Mucosa of descending colon (tissue), 3 donors: ENCODE results near the gene KLHL35. TPM values are rescaled to one million over a fixed set of nuclear protein-coding genes. Genes with fewer than 3 reads are reported as not detected.

Experiments
- ATAC-seq: fragments of 200-7000 bp; cut with Tn5 transposase; one replicate; pipeline ENCODE4 v1.9.1; 2020; ENCODE audit warnings: mild to moderate bottlenecking, moderate library complexity
- DNase-seq, 3 donors: peaks; one replicate each; pipeline ENCODE4 v3.0.0-alpha.2; 2020
- H3K36me3 ChIP-seq: fragments of 200-600 bp; one replicate; pipeline ENCODE4 v1.8.0; 2021; ENCODE audit warnings: low read depth, mild to moderate bottlenecking
- H3K4me1 ChIP-seq: fragments of 200-600 bp; one replicate; pipeline ENCODE4 v1.8.0; 2021; ENCODE audit warnings: low read depth, mild to moderate bottlenecking
- H3K4me3 ChIP-seq: fragments of 200-600 bp; one replicate; pipeline ENCODE4 v1.8.0; 2021; ENCODE audit warnings: mild to moderate bottlenecking
- H3K9me3 ChIP-seq: fragments of 200-600 bp; one replicate; pipeline ENCODE4 v1.8.0; 2021; ENCODE audit warnings: mild to moderate bottlenecking
- intact Hi-C, 2 donors: fragments of 100-400 bp; cut with DNase I in 1 of 2; cut with micrococcal nuclease in 1 of 2; formaldehyde crosslinking; loops; one replicate each; pipeline versions ENCODE4 v1.11.0 to v1.11.1; 2022; cut with DNase I, micrococcal nuclease
- total RNA-seq, 3 donors: library from RNA; stranded (reverse); fragmentation: NEBNext Ultra II Directional in 2 of 3; extraction: Animal tissue kit (Norgen Biotek cat#: 25700) in 2 of 3; gene quantifications; one replicate each; pipeline versions ENCODE4 v1.2.1 to v1.2.4, GENCODE V29; 2021 to 2023
- TF ChIP-seq, protein P1 (sequence below): fragments of 200-600 bp; IDR thresholded peaks from one replicate; pipeline ENCODE4 v1.8.0; 2022; ENCODE audit warnings: antibody characterized with exemption, mild to moderate bottlenecking
- donor health status: DM: no; HTN: no; CAD: no; lungs with moderate emphysema.
- donor health status: DM: no; HTN: no; CAD: no.
- donor health status: DM: no; HTN: yes; CAD: no.

The KLHL35 gene
- total RNA-seq, 3 donors from 2014 or later, result 0.25 to 1.7 (median 0.49) TPM

DNA sequence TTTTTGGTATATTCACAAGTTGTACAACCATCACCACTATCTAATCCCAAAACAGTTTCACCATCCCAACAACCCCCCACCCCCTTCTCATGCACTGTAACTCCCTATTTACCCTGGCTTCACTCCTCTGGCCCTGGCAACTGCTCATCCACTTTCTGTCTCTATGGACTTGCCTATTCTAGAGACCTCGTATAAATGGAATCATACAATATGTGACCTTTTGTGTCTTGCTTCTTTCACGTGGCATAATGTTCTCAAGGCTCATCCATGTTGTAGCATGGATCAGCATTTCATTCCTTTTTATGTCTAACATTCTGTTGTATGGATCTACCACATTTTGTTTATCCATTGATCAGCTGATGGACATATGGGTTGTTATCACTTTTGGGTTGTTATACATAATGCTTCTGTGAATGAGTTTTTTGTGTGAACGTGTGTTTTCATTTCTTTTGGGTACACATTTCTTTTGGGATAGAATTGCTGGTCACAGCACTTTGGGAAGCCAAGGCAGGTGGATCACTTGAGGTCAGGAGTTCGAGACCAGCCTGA is 46.7 kb upstream of the KLHL35 start:
- Histone ChIP-seq H3K36me3 (no peaks in the 10 kb centered on the region), H3K9me3 (no peaks in the 10 kb centered on the region), H3K4me1 (no peaks in the 10 kb centered on the region), H3K4me3 (no peak overlapping the region)
- intact Hi-C loops, result no loop called here
- ATAC-seq (no peak), DNase-seq (no peak)
- TF ChIP-seq, protein P1, sequence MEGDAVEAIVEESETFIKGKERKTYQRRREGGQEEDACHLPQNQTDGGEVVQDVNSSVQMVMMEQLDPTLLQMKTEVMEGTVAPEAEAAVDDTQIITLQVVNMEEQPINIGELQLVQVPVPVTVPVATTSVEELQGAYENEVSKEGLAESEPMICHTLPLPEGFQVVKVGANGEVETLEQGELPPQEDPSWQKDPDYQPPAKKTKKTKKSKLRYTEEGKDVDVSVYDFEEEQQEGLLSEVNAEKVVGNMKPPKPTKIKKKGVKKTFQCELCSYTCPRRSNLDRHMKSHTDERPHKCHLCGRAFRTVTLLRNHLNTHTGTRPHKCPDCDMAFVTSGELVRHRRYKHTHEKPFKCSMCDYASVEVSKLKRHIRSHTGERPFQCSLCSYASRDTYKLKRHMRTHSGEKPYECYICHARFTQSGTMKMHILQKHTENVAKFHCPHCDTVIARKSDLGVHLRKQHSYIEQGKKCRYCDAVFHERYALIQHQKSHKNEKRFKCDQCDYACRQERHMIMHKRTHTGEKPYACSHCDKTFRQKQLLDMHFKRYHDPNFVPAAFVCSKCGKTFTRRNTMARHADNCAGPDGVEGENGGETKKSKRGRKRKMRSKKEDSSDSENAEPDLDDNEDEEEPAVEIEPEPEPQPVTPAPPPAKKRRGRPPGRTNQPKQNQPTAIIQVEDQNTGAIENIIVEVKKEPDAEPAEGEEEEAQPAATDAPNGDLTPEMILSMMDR, result no peak

DNA sequence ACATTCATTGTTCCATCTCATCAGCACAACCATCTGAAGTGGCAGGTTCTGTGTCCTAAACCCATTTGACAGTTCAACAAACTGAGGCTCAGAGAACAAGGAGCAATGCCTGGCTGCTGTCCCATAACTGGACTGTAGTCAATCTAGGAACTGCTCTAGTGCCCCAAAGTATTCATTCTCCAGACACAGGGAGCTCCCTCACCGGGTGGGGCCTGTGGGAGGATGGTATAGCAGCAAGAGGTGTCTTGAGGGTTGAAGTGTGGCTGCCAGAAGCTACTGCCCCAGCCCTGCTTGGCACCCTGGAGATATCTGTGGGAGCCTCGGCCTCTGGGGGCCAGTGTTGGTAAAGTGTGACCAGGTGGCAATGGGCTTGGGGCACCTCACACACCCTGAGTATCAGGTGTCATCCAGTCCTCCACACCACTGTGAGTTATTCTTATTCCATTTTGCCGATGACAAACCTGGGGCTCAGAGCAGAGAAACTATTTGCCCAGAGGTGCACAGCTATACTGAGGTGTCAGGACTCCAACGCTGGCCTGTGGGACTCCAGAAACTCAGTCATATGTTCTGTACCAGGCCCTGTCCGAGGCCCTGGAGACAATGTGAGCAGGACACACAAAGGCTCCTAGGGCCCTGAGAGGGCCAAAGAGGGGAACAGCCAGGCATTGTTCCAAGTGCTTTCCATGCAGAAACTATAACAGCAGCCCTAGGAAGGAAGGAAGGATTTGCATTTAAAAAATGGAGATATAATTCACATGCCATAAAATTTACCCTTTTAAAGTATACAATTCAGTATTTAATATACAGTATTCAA is 46.0 kb upstream of the KLHL35 start:
- no peak for DNase-seq
- no peaks in the 10 kb centered on the region for H3K9me3 ChIP-seq
- intact Hi-C loops, result no loop called here
- no peaks in the 10 kb centered on the region for H3K36me3 ChIP-seq
- no peak overlapping the region for H3K4me3 ChIP-seq
- TF ChIP-seq, protein P1, result no peak
- ATAC-seq, result no peak
- no peaks in the 10 kb centered on the region for H3K4me1 ChIP-seq

DNA sequence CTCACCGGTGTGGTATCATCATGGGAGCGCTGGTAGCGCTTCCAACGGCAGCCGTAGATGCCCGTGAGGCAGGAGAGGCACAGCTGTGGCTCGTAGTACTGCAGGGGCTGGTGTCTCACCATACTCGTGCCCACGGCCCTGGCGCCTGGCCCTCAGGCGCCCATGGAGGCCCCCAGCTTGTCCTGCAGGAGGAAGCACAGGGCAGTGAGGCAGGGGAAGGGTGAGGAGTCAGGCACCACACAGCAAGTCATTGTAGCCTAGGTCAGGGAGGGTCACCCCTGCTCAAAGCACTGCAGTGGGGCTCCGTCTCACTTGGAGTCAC is 44.6 kb upstream of the KLHL35 start:
- no peaks in the 10 kb centered on the region for H3K4me1 ChIP-seq
- H3K36me3 ChIP-seq, result no peaks in the 10 kb centered on the region
- DNase-seq (no peak), ATAC-seq (no peak)
- TF ChIP-seq, protein P1, result no peak
- no peak overlapping the region for H3K4me3 ChIP-seq
- H3K9me3 ChIP-seq, result no peaks in the 10 kb centered on the region
- intact Hi-C loops, result no loop called here

DNA sequence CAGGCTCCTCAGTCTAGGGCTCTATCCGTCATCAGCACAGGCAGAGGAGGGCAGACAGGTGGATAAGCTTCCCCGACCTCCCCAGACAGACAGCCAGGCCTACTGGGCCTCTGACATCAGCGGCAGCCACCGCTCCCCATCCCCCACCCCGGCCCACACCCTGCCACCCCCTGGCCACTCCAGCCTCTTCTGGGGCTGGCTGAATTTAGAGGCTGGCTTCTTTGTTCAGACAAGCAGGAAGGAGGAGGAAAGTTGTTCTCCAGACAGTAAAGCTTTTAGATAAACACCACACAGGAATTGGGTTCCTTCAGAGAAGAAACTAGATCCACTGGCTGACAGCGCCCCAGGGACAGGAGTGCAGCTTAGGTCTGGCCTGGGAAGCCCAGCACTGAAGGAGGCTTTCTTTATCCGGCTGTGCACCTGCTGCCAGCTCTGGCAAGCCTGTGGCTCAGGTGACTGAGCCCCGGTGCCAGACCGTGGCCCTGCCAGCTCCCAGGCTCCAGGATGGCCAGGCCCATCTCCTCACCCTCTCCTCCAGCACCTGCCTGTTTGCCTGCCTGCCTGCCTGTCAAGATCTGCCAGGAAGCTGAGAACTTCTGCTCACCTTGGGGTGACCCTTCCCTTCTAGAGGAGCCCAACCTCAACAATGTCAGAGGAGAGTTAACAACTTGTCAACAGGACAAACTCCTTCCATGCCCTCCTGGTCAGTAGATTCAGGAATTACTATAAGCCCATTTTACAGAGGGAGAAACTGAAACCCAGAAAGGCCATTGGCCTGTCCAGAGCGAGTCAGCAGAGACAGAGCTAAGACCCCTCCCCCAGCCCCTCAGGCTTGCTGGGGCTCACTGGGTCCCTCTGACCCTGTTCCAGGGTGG is 44.0 kb upstream of the KLHL35 start:
- H3K9me3 ChIP-seq, result no peaks in the 10 kb centered on the region
- H3K4me3 ChIP-seq, result no peak overlapping the region
- H3K36me3 ChIP-seq, result no peaks in the 10 kb centered on the region
- no peaks in the 10 kb centered on the region for H3K4me1 ChIP-seq
- TF ChIP-seq, protein P1, result no peak
- ATAC-seq, result peak; percentile 37
- DNase-seq, result no peak
- intact Hi-C loops, result no loop called here

DNA sequence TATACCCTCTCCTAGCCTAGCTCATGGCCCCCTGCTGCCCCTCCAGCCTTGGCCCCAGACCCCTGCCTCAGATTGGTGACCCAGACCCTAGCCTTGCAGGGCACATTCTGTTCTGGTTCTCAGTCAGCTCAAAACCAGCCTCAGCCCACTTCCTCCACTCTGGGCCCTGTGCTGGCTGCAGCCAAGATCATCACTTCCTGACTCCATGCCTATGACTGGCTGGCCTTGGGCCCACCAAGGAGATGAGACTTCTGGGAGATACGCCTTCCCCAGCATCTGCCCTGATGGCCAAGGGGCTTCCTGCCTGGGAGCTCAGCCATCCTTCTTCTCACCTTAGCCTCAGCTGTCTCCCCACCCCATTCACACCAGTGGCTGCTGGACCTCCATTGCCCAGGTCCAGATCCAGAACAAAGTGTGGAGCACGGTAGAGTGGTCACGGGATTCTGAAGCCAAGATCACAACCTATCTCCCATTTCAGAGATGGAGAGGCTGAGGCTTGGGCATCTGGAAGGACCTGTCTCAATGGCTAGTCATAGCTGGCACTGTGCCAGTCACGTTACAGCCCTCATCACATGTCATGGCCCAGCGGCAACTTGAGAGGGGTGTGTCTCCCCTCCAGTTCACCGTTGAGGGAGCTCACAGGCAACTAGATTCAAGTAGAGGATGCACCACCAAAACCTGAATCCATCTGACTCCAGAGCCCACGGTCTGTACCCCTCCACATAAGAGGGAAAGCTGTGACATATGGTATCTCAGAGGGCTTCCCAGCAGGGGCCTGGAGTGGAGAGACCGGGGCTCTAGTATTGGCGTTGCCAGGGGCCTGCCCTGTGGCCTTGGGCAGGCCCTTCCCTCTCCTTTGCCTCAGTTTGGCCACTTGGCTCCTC is 43.0 kb upstream of the KLHL35 start:
- intact Hi-C loops, result no loop called here
- H3K36me3 ChIP-seq, result no peaks in the 10 kb centered on the region
- ATAC-seq, result peak; percentile 58
- no peaks in the 10 kb centered on the region for H3K9me3 ChIP-seq
- H3K4me3 ChIP-seq, result no peak overlapping the region
- TF ChIP-seq, protein P1, result no peak
- no peaks in the 10 kb centered on the region for H3K4me1 ChIP-seq
- DNase-seq, result peak in 2 of 3 donors; percentile 42 to 43
